Fibroblast of lung (primary cell): Measurements from ENCODE around the gene RAP1GDS1. TPM values are rescaled to one million over a fixed set of nuclear protein-coding genes. Genes with fewer than 3 reads are reported as not detected.

Source experiments
- DNase-seq, 2 donors: peaks; one replicate each; pipeline versions ENCODE4 v3.0.0 to v3.0.0-alpha.2; 2010; ENCODE audit warnings: low read depth in 2 of 2
- H2AFZ ChIP-seq: 2 replicates; pipeline ENCODE4 v1.5.1; 2012; ENCODE audit warnings: low read length, control low read depth, inconsistent platforms
- H3K27ac ChIP-seq: 2 replicates; pipeline ENCODE4 v1.5.1; 2011; ENCODE audit warnings: low read length, control low read depth; ENCODE audit not compliant: insufficient read depth
- H3K27me3 ChIP-seq: 2 replicates; pipeline ENCODE4 v1.5.1; 2011; ENCODE audit warnings: mild to moderate bottlenecking, low read length; ENCODE audit not compliant: control insufficient read depth, insufficient read depth
- H3K36me3 ChIP-seq: 2 replicates; pipeline ENCODE4 v1.5.1; 2011; ENCODE audit warnings: low read length; ENCODE audit not compliant: control insufficient read depth, insufficient read depth
- H3K4me1 ChIP-seq: 2 replicates; pipeline ENCODE4 v1.5.1; 2011; ENCODE audit warnings: low read length; ENCODE audit not compliant: control insufficient read depth, insufficient read depth; ENCODE audit errors: extremely low read depth
- H3K4me2 ChIP-seq: 2 replicates; pipeline ENCODE4 v1.5.1; 2011; ENCODE audit warnings: low read length, control low read depth; ENCODE audit not compliant: insufficient read depth; ENCODE audit errors: extremely low read depth
- H3K4me3 ChIP-seq, 4 experiments: fragments of 200-600 bp in 1 of 4; sonication (generic) in 1 of 4; replicated peaks in 1 of 4; 2 replicates each; pipeline ENCODE4 v1.5.1; 2011 to 2016; ENCODE audit warnings: low read length in 4 of 4, low read depth in 3 of 4, mild to moderate bottlenecking in 3 of 4, control low read depth in 2 of 4, inconsistent platforms in 1 of 4, mixed read lengths in 1 of 4; ENCODE audit not compliant: insufficient read depth in 1 of 4; ENCODE audit errors: control extremely low read depth in 1 of 4
- H3K79me2 ChIP-seq: 2 replicates; pipeline ENCODE4 v1.5.1; 2012; ENCODE audit warnings: mild to moderate bottlenecking, low read length, inconsistent platforms; ENCODE audit not compliant: control insufficient read depth, insufficient read depth
- H3K9ac ChIP-seq: 2 replicates; pipeline ENCODE4 v1.5.1; 2011; ENCODE audit warnings: mild to moderate bottlenecking, low read length, control low read depth; ENCODE audit not compliant: insufficient read depth
- H3K9me3 ChIP-seq: 2 replicates; pipeline ENCODE4 v1.5.1; 2012; ENCODE audit warnings: low read depth, low read length; ENCODE audit not compliant: control insufficient read depth, insufficient read depth
- H4K20me1 ChIP-seq: 2 replicates; pipeline ENCODE4 v1.5.1; 2011; ENCODE audit warnings: low read length; ENCODE audit not compliant: control insufficient read depth, insufficient read depth; ENCODE audit errors: extremely low read depth
- CTCF ChIP-seq, 2 donors: IDR thresholded peaks in 1 of 2; conservative IDR thresholded peaks in 1 of 2; 1 replicate in 1 of 2; 2 replicates in 1 of 2; pipeline ENCODE4 v1.5.1; 2011 to 2012; ENCODE audit warnings: low read length in 2 of 2, control low read depth in 1 of 2, inconsistent platforms in 1 of 2, low read depth in 1 of 2, mild to moderate bottlenecking in 1 of 2
- EZH2 ChIP-seq: IDR thresholded peaks from 2 replicates; pipeline ENCODE4 v1.5.1; 2012; ENCODE audit warnings: low read length, control low read depth, mild to moderate bottlenecking; ENCODE audit errors: missing control alignments
- polyA plus RNA-seq, 2 donors: library from polyadenylated mRNA; depleted of rRNA in 1 of 2; stranded (reverse) in 1 of 2; unstranded in 1 of 2; fragments of >200 nt; gene quantifications; 2 replicates each; pipeline ENCODE4 v1.2.1, GENCODE V29; 2011 to 2012; ENCODE audit warnings: missing spikeins in 1 of 2
- total RNA-seq: library from RNA; depleted of rRNA; stranded (reverse); fragments of >200 nt; gene quantifications from 2 replicates; pipeline ENCODE4 v1.2.1, GENCODE V29; 2014

RAP1GDS1 gene
- total and polyA plus RNA-seq, 2 donors (not counting 1 experiment from before 2014, with no cell fraction given), result 68.3 to 103 TPM

GRCh38 chr4:98466868-98467599, 205.8 kb downstream of the RAP1GDS1 start:
- peaks cover 7% of the 10 kb centered on the region for H3K36me3 ChIP-seq
- H3K4me1 ChIP-seq, result peaks cover 8% of the 10 kb centered on the region
- no peaks in the 10 kb centered on the region for H4K20me1 ChIP-seq
- H3K27ac ChIP-seq, result no peak overlapping the region
- H2AFZ ChIP-seq, result no peak overlapping the region
- peak overlapping the region; percentile 65 for H3K4me2 ChIP-seq
- H3K9me3 ChIP-seq, result no peaks in the 10 kb centered on the region
- no peaks in the 10 kb centered on the region for H3K79me2 ChIP-seq
- DNase-seq, result peak in 1 of 2 donors; percentile 69
- H3K9ac ChIP-seq, result no peak overlapping the region
- no peaks in the 10 kb centered on the region for H3K27me3 ChIP-seq
- TF ChIP-seq CTCF (conservative IDR thresholded peaks at IDR 0.05 in 1 of 2, IDR thresholded peaks at IDR 0.05 in 1 of 2; ENCODE audit: low read depth in 1 of 2, low read length in 2 of 2) (no peak), EZH2 (no peak)
- H3K4me3 ChIP-seq, result no peak overlapping the region

GRCh38 chr4:98467627-98468072, 206.5 kb downstream of the RAP1GDS1 start:
- H3K27me3 ChIP-seq, result no peaks in the 10 kb centered on the region
- no peaks in the 10 kb centered on the region for H4K20me1 ChIP-seq
- H3K36me3 ChIP-seq, result peaks cover 7% of the 10 kb centered on the region
- DNase-seq, result peak; percentile 91 to 93
- peak overlapping the region; percentile 49 for H3K27ac ChIP-seq
- H3K79me2 ChIP-seq, result no peaks in the 10 kb centered on the region
- TF ChIP-seq CTCF (conservative IDR thresholded peaks at IDR 0.05 in 1 of 2, IDR thresholded peaks at IDR 0.05 in 1 of 2; ENCODE audit: low read depth in 1 of 2, low read length in 2 of 2), result peak; percentile 74 to 80
- TF ChIP-seq EZH2, result no peak
- peak overlapping the region; percentile 25 to 62 (median 46) for H3K4me3 ChIP-seq
- peak overlapping the region; percentile 65 for H3K4me2 ChIP-seq
- peaks cover 8% of the 10 kb centered on the region for H3K4me1 ChIP-seq
- no peaks in the 10 kb centered on the region for H3K9me3 ChIP-seq
- no peak overlapping the region for H3K9ac ChIP-seq
- H2AFZ ChIP-seq, result peak overlapping the region; percentile 24

- Histone ChIP-seq H3K27ac (peak overlapping the region; percentile 52), H3K9me3 (no peaks in the 10 kb centered on the region), H4K20me1 (no peaks in the 10 kb centered on the region), H3K4me2 (no peak overlapping the region), H3K79me2 (no peaks in the 10 kb centered on the region), H3K9ac (no peak overlapping the region), H2AFZ (no peak overlapping the region), H3K36me3 (peaks cover 7% of the 10 kb centered on the region), H3K4me3 (no peak overlapping the region), H3K27me3 (no peaks in the 10 kb centered on the region), H3K4me1 (peaks cover 8% of the 10 kb centered on the region)
- TF ChIP-seq CTCF (conservative IDR thresholded peaks at IDR 0.05 in 1 of 2, IDR thresholded peaks at IDR 0.05 in 1 of 2; ENCODE audit: low read depth in 1 of 2, low read length in 2 of 2), result no peak
- no peak for TF ChIP-seq EZH2
- peak; percentile 34 to 85 for DNase-seq
Observed at GRCh38 chr4:98468709-98469108, 207.5 kb downstream of the RAP1GDS1 start.
